Activated effector memory CD4-positive, alpha-beta T cell treated with anti-CD3 and anti-CD28 coated beads, Interleukin-2, amount 50 U/mL, for 16 hours (primary cell): ENCODE measurements around the gene RAB8B.

Experiments used
- DNase-seq: peaks from one replicate; pipeline ENCODE4 v3.0.0-alpha.2; 2020

The RAB8B gene

DNA sequence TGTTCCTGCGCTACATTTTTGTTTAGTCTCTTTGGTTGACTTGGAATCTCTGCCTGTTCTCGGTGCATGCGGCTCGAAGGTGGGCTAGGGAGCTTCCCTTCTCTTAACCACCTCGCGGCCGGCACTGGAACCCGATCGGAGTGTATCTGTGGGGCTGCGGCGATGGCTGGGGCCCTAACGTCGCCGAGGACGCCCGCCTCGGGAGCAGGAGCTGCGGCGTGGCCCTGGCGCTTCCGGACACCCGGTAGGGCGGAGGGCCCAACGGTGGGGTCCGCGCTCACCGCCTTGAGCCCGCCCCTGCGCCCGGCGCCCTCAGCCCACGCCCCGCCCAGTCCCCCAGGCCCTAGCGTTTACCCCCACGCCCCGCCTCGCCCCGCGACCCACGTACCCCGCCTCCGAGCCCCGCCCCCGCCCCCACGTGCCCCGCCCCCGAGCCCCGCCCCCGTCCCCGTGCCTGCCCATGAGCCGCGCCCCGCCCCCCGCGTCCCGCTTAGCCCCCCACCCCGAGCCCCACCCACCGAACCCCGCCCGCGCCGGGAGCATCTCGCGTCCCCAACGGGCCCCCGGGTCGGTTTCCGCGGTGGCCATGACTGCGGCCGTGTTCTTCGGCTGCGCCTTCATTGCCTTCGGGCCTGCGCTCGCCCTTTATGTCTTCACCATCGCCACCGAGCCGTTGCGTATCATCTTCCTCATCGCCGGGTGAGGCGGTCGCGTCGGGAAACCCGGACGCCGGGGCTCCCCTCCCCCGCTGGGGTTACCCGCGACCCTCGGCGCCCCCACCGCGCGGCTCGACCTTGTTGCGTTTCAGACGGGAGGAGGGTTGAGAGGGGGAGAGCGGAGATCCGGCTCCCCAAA is 87.9 kb downstream of the RAB8B start, which contains the start of gene APH1B:
Gene APH1B, plus strand, starts transcription at position 568 of the 855 bp plus-strand sequence. Its CDS starts 19 bp downstream, at position 587.
- DNase-seq: peak; percentile 92

DNA sequence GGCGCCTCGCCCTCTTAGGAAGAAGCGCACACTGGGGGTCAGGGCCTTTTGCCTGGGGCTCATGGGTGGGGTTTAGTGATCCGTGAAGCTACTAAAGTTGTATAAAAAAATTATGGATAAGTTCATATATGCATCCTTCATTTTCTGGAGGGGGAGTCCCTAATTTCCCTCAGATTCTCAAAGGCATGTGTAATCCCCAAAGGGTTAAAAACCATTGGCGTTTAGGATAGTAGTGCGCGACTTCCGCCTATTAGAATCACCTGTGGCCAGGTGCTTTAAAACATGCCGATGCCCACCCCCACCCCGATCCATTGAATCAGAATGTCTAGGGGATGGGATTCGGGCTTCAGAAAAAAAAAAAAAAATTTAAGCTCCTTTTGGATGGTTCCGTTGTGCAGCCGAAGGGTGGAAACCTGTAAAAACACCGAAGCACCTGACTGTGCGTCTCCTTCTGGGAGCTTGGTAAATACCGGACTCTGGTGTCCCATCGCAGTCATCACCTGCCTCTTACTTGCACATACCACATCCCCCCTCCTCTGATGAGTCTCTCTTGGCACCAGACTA is 88.6 kb downstream of the RAB8B start:
- no peak for DNase-seq

DNA sequence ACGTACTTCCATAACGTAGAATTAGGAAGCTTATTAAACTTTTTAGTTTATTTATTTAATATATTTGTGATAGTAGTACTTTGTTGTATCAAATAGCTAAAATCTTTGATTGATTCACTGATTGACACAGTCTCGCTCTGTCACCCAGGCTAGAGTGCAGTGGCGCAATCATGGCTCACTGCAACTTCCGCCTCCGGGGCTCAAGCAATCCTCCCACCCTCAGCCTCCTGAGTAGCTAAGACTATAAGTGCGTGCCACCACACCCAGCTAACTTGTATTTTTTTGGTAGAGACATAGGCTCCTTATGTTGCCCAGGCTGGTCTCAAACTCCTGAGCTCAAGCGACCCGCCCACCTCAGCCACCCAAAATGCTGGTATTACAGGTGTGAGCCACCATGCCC is 93.7 kb downstream of the RAB8B start:
- no peak for DNase-seq

DNA sequence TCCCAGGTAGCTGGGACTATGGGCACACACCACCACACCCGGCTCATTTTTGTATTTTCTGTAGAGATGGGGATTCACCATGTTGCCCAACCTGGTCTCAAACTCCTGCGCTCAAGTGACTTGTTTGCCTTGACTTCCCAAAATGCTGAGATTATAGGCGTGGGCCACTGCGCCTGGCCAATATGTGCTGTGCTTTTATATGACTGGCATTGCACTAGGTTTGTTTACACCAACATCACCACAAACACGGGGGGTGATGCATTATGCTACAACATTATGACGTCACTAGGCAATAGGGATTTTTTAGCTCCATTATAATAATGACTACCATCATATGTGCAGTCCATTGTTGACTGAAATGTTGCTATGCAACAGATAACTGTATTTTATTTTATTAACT is 94.9 kb downstream of the RAB8B start:
- DNase-seq: no peak

DNA sequence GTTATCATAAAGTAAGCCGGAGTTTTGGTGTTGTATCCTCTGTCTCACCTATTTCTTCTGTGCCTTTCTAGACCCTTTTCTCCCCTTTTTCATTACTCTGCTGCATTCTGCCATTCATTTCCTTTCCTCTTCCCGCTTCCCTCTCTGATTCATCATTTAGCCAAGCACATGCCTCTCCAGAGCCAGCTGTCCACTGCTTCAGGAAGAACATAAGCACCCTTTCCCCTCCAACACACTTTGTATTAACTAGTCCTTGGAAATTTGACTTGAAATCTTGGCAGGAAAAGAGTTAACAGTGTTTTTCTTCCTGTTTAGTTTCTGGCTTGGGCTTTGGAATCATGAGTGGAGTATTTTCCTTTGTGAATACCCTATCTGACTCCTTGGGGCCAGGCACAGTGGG is 97.7 kb downstream of the RAB8B start:
- no peak for DNase-seq

DNA sequence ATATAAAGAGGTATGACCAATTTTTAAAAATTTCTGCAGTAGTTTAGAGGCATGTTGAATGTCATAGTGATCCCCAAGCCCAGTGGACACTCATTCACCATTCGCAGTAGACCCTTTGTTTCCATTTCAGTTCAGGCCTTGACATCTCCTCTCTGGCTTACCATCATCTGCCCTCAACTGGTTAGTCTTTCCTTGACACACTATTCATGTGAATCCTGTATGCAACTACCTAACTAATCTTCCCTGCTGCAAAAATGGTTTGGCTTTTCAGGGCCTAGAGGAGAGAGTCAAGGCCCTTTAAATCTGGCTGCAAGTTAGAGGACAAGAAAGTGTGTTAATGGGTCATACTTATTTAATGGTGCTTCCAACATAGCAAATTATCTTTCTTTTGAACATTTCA is 98.9 kb downstream of the RAB8B start:
- DNase-seq: no peak

DNA sequence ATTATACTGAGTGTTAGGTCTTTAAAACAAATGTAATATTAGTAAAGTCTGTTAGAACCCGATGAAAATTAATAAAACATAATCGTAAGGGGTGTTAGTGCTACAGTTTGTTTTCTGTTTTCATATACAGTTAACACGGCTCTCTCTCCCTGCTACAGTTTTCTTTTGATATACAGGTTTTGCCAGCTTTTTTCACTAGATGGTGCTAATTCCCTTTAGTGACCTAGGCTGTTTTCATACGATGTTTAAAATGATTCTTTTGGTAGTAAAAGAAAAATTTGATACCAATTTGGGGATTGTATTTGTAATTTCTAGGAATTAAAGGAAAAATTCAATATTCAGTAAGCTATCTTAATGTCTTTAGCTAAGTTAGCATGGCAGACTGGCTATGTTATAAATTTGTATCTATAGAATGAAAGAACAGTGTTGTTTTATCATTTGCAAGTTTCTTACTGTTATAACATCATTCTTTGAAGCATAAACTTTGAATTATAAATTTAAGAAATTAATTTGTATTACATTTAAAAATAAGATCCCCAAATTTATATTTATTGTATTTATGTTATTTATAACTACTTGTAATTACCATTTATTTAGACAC is 99.5 kb downstream of the RAB8B start:
- no peak for DNase-seq

DNA sequence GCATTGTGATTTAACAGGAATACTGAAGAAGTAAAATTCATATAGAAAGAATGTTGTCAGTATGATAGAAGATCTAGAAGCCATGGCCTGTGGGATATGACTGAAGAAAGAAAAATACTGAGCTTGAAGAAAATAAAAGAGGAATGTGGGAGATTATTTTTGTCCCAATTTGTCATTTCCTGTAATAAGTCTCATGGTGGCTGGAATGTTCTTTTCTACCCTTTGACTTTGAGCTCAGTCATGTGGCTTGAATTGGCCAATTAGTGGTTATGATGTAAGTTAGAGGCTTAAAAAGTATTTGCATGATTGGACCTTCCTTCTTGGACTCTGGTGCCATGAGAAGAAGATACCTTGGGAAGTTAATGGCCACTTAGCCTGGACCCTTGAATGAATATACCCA is 102.1 kb downstream of the RAB8B start:
- DNase-seq: no peak

DNA sequence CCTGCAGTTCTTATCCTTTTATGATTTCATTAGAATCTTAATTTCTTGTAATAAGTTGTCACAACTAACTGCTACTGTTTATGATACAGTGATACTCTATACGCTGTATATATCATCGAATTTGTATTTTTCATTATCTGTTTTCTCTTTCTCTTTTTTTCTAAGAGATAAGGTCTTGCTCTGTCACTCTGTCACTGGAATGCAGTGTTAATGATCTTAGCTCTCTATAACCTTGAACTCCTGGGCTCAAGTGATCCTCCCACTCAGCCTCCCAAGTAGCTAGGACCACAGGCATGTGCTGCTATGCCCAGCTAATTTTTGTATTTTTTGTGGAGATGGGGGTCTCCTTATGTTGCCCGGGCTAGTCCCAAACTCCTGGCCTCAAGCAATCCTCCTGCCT is 102.8 kb downstream of the RAB8B start:
- DNase-seq: no peak

DNA sequence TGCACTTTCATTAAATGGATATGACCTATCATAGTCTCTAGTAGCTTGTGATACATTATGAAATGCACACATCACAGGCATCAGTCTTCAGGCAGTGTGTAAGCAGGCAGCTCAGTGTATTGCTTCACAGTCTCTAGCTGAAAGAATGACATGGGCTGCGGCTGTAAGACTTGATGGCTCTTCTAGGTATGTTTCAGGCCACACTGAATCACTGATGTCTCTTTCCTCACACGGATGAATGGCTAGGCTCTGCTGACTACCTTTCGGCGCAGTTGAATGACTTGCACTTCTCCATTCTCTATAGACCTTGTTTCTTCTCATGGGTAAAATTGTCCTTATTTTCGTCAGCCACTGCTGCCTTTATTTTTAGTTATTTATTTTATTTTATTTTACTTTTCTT is 103.4 kb downstream of the RAB8B start:
- no peak for DNase-seq

DNA sequence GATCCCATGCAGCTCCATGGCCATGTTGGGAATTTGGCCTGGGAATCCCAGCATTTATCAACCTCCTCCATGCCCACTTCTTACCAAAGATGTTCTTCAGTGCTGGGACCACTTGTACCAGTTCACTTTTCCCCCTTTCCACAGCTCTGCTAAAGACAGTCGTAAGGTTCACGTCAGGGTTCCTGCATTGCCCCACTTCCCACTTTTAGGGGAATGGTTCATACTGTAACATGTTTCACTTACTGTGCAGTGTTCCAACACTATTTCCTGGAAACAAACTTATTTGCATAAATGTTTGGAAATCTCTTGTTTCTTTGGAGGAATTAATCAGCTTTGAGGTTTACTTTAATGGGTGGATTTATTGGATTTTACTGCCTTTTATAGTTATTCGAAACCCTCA is 105.0 kb downstream of the RAB8B start:
- no peak for DNase-seq

DNA sequence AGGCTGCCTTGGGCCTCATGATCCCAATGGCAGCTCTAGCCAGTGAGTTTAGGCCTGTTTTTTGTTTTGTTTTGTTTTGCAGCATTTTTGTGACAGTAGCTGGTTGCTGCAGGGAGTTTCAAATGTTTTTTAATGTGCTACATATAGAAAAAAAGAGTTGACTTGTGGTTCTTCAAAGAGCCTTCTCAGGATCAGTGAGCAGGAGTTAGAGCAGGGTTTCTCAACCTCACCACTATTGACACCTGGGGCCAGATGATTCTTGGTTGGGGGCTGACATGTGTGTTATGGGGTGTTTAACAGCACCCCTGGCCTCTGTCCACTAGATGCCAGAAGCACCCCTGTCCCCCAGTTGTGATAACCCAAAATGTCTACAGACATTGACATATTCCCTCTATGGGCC is 105.9 kb downstream of the RAB8B start:
- no peak for DNase-seq

DNA sequence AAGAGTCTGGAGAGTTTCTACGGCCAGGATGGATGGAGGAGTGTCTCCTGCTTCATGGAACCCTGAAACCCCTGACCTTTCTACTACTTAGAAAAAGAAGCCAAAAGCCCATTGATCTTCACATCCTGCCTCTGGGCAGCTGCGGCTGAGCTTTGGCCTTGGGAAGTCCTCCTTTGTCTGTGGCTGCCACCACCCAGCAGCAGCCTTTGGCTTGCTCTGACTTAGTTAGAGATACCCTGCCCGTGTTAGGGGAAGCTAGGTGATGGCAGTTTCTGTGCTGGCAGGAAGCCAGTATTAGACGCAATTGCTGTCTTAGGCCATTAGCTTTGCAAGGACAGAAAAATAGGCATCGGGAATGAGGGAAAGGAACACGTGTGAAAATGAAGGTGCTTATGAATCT is 106.8 kb downstream of the RAB8B start:
- no peak for DNase-seq

DNA sequence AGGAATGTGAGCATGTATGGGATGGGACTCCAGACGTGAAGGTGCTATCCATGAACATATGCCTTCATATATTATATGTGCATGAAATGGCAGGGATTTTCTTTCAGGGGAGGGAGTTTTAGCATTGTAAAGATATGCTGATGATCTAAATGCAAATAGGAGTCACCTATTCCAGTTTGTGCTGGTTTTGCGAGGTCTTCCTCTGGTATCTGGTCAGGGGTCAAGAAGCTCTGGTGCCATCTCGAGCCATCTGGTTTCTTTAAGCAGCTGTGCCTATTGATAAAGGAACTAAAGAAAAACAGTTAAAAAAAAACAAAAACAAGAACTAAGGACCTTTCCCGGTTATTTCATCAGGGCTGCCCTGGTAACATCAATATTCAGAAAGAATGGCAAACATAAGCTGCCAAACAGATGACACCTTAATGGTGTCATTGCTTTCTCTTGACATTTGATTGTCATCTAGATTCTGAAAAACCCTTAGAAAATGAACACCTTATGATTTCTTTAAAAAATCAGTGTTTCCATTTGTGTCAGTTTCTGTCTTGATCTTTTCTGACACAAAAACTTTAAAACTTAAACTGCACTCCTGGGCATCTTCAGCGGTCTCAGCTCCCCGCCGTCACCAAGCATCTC is 110.7 kb downstream of the RAB8B start:
- DNase-seq: no peak

DNA sequence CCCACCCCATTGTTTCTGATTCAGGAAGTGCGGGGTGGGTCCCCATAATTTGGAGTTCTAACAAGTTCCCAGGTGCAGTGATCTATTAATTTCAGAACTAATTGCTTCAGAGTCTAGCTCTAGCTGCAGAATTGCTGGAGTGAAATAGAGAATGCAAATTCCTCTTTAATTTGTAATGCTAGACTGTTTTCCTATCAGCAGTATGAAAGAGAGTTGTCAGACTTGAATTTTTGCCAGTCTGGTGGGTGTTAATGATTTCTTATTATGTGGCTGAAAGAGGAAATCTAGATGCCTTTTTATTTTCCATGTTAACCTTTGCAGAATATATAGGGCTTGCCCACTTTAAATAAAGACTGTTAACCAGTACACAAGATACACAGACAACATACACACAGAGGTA is 111.7 kb downstream of the RAB8B start:
- DNase-seq: no peak

DNA sequence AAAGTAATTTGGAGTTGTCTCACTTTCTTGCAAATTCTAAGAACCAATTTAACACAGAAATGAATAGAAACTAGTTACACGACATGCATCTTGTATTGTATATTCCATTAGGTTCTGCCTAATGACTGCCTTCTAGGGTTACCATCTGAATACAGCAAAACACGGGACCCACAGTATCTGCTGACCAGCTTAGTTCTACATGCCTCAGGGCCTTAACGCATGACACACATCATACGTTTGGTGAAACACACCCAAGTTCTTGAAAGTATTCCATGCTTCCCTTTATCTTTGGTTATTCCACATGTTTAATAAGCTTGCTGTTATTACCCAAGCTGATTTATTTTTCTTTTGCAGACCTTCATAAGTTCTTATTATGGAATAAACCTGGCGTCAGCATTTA is 115.9 kb downstream of the RAB8B start:
- DNase-seq: no peak

DNA sequence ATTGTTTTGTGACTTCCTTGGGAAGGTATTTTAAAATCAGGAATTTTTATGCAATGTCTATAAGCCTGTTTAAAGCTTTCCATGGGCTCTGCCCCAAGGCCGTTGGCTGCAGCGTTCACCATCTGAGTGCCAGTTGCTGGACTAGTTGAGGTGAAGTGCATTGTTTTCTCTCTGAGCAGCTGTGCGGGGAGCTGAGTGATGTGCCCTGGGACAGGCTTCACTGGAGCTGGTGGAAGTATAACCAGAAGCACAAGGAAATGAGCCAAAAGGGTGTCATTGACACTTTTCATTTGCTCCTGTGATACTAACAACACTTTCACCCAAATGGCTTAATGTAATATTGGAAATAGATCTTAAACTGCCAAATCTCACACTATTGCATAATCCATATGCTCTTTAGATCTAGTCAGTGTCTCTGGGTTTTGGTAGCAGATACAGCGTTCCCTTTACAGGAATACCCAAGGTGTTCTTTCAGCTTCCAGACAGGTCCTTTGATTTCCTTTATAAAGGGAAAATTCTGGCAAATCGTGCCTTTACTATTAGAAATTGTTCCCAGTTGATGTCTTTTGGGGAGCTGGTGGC is 117.2 kb downstream of the RAB8B start:
- no peak for DNase-seq

DNA sequence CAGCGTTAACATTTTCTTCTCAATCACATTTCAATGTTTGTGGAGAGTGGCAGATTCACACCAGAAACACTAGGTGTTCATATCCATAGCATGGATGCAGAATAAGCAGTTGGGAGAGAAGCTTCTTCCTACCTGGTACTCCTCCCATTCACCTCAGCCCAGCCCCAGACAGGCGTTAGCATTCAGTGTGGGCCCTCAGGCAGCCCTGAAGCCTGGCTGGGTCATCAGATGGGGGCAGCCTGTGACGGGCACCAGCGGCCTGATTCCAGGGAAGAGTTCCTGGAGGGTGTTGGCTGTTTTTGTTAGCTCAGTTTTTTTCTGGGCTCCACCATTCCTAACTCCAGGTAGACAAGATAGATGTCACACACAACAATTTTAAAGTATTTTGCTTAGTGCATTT is 119.1 kb downstream of the RAB8B start:
- no peak for DNase-seq

DNA sequence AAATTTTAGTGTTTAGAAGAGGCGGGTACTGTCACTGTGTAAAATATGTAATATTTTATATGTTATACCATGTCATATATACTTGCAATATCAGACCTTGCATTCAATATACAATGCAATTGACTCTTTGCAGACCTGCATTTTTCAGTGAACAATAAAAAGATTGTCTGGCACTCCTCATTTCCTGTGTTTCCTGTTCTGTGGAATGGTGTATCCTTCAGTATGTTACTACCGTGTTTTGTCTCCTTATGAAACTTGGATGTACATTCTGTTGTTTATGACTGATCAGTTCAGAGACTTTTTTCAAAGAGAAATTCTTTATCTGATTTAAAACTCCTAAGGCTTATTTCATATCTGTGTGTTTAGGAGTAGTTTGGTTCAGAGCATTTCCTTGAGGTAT is 119.5 kb downstream of the RAB8B start:
- DNase-seq: no peak

DNA sequence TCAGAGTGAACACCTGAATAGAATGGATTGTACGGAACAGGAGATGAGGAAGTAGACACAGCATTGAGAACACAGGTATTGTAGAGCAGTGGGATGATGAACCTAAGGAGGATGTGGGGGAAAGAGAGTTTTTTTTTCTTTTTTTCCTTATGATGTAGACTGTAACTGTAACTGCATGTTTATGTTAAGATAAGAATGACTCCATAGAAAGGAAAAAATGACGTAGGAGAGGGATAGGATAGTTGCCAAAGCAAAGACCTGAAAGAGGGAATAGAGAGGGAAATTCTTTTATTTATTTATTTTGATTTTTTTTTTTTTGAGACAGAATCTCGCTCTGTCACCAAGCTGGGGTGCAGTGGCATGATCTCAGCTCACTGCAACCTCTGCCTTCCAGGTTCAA is 121.2 kb downstream of the RAB8B start:
- no peak for DNase-seq

DNA sequence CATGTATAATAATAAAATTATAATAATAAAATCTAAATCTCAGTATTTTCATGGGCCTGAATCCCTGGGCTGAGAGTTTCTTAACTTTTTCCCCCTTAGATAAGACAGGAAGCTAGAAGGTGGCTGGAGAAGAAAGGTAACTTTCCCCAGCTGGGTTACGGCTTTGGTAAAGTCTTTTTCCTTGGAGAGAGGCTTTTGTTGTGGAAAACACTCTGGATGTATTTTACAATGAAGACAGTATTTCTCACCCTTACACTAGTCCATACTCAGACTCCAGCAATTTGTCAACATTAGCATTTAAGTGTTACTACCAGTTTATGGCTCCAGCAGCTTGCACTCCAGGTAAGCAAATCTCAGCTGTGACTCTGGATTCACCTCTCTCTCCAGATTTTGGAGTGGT is 122.9 kb downstream of the RAB8B start:
- DNase-seq: no peak

DNA sequence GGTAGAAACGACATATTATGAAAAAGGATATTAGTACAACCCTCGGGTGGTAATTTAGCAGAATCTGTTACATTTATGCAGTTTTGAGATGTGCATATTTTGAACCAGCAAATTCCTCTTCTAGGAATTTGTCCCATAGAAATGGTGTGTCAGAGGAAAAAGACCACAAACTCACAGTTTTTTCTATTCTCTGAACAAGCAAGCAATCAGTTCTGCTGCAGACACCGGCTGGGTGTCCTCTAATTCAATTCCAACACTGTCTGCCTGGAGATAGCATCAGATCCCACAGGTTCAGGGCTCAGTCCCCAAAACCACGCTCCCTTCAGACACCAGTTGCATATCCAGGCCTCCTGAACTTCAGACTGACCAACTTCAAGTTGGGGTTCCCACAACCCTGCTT is 124.4 kb downstream of the RAB8B start:
- DNase-seq: no peak

DNA sequence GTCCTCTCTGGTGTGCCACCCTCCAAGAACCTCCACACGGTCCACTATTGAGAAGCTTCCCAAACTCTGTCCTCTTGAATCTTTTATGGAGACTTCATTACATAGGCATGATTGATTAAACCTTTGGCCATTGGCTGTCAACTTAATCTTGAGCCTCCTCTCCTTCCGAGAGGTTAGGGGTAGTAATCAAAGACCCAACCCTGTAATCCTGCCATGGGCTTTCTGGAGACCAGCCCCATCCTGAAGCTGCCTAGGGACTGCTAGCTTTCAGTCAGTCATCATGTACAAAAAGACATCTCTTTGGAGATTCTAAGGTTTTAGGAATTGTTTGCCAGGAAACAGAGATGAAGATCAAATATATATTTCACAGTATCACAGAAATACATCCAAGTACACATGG is 125.0 kb downstream of the RAB8B start:
- DNase-seq: no peak
